COR-L47 (cell line): ENCODE results near the gene DUS2.

Experiments
- DNase-seq: peaks from one replicate; lab custom pipeline; 2025; lab: John Stamatoyannopoulos, UW

DUS2 gene

DNA sequence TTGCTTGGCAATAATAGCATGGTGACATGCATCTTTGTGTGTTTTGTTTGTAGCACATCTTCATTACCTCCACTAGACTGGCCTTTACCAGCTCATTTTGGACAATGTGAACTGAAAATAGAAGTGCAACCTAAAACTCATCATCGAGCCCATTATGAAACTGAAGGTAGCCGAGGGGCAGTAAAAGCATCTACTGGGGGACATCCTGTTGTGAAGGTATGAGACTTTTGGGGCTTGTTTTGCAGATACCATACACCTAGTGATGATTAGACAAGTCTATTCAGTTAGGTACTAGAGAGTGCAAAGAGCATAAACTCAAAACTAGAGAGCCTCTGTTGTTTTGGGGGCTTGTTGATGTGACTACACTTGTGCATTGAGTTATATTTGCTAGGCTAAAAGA, 103.3 kb downstream of the DUS2 start:
- DNase-seq = no peak

DNA sequence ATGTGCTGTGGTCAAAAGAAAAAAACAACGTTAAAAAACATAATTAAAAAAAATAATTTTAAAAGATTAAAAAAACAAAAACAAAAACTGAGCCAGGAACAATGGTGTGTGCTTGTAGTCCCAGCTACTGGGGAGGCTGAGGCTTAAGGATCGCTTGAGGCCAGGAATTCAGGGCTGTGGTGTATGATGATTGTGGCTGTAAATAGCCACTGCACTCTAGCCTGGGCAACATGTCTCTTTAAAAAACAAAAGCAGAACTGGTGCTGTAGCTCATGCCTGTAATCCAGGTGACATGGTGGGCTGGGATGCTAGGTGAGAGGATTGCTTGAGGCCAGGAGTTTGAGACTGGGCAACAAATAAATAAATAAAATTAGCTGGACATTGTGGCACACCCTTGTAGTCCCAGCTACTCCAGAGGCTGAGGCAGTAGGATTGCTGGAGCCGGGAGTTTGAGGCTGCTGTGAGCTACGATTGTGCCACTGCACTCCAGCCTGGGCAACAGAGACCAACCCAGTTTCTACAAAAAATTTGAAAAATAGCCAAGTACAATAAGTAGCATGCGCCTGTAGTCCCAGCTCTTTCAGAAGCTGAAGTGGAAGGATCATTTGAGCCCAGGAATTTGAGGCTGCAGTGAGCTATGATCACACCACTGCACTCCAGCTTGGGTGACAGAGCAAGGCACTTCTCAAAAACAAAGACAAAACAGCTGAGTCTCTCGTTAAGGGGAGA, 105.7 kb downstream of the DUS2 start:
- no peak for DNase-seq
